ENCODE data around the gene JAKMIP3.
"Not testable (repeated sequence)": the region's sequence is repeated elsewhere in the genome, so short reads cannot be mapped to it uniquely, and the experiment has no call there.

The JAKMIP3 gene

DNA sequence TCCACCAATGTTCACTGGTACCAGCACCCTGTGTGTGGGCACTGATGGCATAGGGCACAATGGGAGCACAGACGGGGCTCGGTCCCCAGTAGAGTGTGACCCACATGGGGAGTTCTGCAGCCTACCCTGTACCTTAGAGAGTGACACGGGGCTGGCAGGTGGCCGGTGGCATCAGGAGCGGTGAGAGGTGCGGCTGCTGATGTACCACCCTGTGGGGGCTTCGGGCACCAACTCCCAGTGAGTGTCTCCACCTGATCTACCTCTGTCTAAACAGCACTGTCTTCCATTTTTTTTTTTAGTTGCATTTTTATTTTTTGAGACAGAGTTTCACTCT lies 4.1 kb downstream of the JAKMIP3 start:
- DNase-seq (ENCODE audit: insufficient read length, low spot score) (no peak), FAIRE-seq (no peak)
- TF ChIP-seq CTCF (IDR thresholded peaks at IDR 0.05; ENCODE audit: insufficient read depth, missing control alignments) = no peak

DNA sequence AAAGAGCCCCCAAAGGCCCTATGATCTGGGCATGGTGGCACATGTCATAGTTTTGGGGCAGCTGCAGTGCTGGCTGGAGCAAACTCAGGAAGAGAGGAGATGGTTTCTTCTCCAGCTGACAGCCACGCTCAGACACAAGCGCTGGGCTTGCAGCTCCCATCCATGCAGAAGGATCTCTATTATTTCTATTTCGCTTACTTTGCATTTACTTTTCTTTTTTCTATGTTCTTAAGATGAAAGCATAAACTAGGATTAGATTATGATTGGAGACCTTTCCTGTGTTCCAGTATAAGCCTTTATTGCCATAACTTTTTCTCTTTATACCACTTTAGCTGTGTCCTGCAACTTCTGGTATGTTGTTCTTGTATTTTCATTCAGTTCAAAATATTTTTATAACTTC lies 5.0 kb downstream of the JAKMIP3 start:
- TF ChIP-seq CTCF (IDR thresholded peaks at IDR 0.05; ENCODE audit: insufficient read depth, missing control alignments) = no peak
- DNase-seq (ENCODE audit: insufficient read length, low spot score) (no peak), FAIRE-seq (no peak)

GRCh38 chr10:132071667-132072066 lies 5.9 kb downstream of the JAKMIP3 start:
- no peak for TF ChIP-seq CTCF (IDR thresholded peaks at IDR 0.05; ENCODE audit: insufficient read depth, missing control alignments)
- no peak for FAIRE-seq
- no peak for DNase-seq (ENCODE audit: insufficient read length, low spot score)

GRCh38 chr10:132075909-132076577 lies 10.3 kb downstream of the JAKMIP3 start:
- FAIRE-seq (no peak), DNase-seq (ENCODE audit: insufficient read length, low spot score) (no peak)
- TF ChIP-seq CTCF (IDR thresholded peaks at IDR 0.05; ENCODE audit: insufficient read depth, missing control alignments) = no peak

GRCh38 chr10:132076578-132077081 lies 10.9 kb downstream of the JAKMIP3 start:
- TF ChIP-seq CTCF (IDR thresholded peaks at IDR 0.05; ENCODE audit: insufficient read depth, missing control alignments) = no peak
- FAIRE-seq (no peak), DNase-seq (ENCODE audit: insufficient read length, low spot score) (no peak)

- TF ChIP-seq CTCF (IDR thresholded peaks at IDR 0.05; ENCODE audit: insufficient read depth, missing control alignments) = no peak
- FAIRE-seq (no peak), DNase-seq (ENCODE audit: insufficient read length, low spot score) (no peak)
These were observed 11.3 kb downstream of the JAKMIP3 start for GRCh38 chr10:132077091-132077490.

- no peak for TF ChIP-seq CTCF (IDR thresholded peaks at IDR 0.05; ENCODE audit: insufficient read depth, missing control alignments)
- no peak for FAIRE-seq
These were observed 13.1 kb downstream of the JAKMIP3 start for GRCh38 chr10:132078746-132079345.

DNA sequence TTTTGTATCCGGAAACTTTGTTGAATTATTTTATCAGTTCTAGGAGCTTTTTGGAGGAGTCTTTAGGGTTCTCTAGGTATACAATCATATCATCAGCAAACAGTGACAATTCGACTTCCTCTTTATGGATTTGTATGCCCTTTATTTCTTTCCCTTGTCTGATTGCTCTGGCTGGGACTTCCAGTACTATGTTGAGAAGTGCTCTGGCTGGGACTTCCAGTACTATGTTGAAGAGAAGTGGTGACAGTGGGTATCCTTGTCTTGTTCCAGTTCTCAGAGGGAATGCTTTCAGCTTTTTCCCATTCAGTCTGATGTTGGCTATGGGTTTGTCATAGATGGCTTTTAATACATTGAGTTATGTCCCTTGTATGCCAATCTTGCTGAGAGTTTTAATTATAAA lies 18.6 kb downstream of the JAKMIP3 start:
- FAIRE-seq; DNase-seq (ENCODE audit: insufficient read length, low spot score): not testable (repeated sequence)

More at GRCh38 chr10:132078746-132079345, 13.1 kb downstream of the JAKMIP3 start:
- DNase-seq (ENCODE audit: insufficient read length, low spot score) = no peak

DNA sequence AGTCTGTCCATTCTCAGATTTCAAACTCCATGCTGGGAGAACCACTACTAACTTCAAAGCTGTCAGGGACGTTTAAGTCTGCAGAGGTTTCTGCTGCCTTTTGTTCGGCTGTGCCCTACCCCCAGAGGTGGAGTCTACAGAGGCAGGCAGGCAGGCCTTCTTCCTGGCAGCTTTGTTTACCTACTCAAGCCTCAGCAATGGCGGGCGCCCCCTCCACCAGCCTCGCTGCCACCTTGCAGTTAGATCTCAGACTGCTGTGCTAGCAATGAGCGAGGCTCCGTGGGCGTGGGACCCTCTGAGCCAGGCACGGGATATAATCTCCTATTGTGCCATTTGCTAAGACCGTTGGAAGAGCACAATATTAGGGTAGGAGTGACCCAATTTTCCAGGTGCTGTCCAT lies 27.5 kb downstream of the JAKMIP3 start:
- FAIRE-seq; DNase-seq (ENCODE audit: insufficient read length, low spot score): not testable (repeated sequence)

All from D721Med (cell line).